Hepatocyte (in vitro differentiated cells): ENCODE data around the gene RRP1.

Source experiments
- EZH2 ChIP-seq: fragments of 200-600 bp; sonication (generic); IDR thresholded peaks from 2 replicates; pipeline ENCODE4 v1.6.1; 2016; ENCODE audit warnings: antibody characterized with exemption, mild to moderate bottlenecking, borderline replicate concordance
- EZH2phosphoT487 ChIP-seq: fragments of 200-600 bp; sonication (generic); IDR thresholded peaks from one replicate; pipeline ENCODE4 v1.6.1; 2018; ENCODE audit warnings: antibody characterized with exemption, mild to moderate bottlenecking, low read depth, moderate library complexity; ENCODE audit not compliant: unreplicated experiment, severe bottlenecking
- TF ChIP-seq, protein P1 (sequence below): fragments of 200-600 bp; sonication (generic); IDR thresholded peaks from 2 replicates; pipeline ENCODE4 v1.5.1; 2016; ENCODE audit warnings: antibody characterized with exemption, mild to moderate bottlenecking; ENCODE audit not compliant: poor library complexity

GRCh38 chr21:43768868-43769167, 20.6 kb upstream of the RRP1 start:
- TF ChIP-seq EZH2 (no peak), EZH2phosphoT487 (no peak)
- TF ChIP-seq, protein P1, sequence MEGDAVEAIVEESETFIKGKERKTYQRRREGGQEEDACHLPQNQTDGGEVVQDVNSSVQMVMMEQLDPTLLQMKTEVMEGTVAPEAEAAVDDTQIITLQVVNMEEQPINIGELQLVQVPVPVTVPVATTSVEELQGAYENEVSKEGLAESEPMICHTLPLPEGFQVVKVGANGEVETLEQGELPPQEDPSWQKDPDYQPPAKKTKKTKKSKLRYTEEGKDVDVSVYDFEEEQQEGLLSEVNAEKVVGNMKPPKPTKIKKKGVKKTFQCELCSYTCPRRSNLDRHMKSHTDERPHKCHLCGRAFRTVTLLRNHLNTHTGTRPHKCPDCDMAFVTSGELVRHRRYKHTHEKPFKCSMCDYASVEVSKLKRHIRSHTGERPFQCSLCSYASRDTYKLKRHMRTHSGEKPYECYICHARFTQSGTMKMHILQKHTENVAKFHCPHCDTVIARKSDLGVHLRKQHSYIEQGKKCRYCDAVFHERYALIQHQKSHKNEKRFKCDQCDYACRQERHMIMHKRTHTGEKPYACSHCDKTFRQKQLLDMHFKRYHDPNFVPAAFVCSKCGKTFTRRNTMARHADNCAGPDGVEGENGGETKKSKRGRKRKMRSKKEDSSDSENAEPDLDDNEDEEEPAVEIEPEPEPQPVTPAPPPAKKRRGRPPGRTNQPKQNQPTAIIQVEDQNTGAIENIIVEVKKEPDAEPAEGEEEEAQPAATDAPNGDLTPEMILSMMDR, result no peak
